ENCODE results near the gene BACE2. TPM values are rescaled to one million over a fixed set of nuclear protein-coding genes. Genes with fewer than 3 reads are reported as not detected.

Gene BACE2
- total and polyA plus RNA-seq, 2 donors (not counting 3 experiments of a cell fraction or from before 2014, with no cell fraction given) = 113 to 184 TPM

- Histone ChIP-seq H3K9me1 (replicated peaks; ENCODE audit: control insufficient read depth, extremely low read depth, insufficient read depth, low read length) (no peaks in the 10 kb centered on the region), H3K27ac (ENCODE audit: insufficient read depth, low read depth, low read length) (peak overlapping the region; percentile 85), H3K9me3 (replicated peaks; ENCODE audit: control insufficient read depth, insufficient read depth, low read length) (no peaks in the 10 kb centered on the region), H3K27me3 (ENCODE audit: control insufficient read depth in 2 of 2, insufficient read depth in 2 of 2, low read length in 2 of 2) (no peaks in the 10 kb centered on the region), H3K4me1 (ENCODE audit: control insufficient read depth, extremely low read depth, insufficient read depth, low read length) (peaks cover 35% of the 10 kb centered on the region), H2AFZ (ENCODE audit: low read depth, low read length) (peak overlapping the region; percentile 23), H3K4me3 (replicated peaks in 1 of 3; ENCODE audit: insufficient read depth in 1 of 3, low read depth in 1 of 3, low read length in 3 of 3) (no peak overlapping the region), H3K36me3 (ENCODE audit: control insufficient read depth in 2 of 2, extremely low read depth in 1 of 2, insufficient read depth in 2 of 2, low read length in 2 of 2) (peaks cover 2 to 3% of the 10 kb centered on the region in 2 experiments), H4K20me1 (replicated peaks; ENCODE audit: control insufficient read depth, extremely low read depth, insufficient read depth, low read length) (no peaks in the 10 kb centered on the region), H3K4me2 (ENCODE audit: insufficient read depth, low read length) (peak overlapping the region; percentile 33), H3K79me2 (ENCODE audit: control insufficient read depth, insufficient read depth, low read length) (no peaks in the 10 kb centered on the region), H3K9ac (replicated peaks; ENCODE audit: extremely low read depth, insufficient read depth, low read length) (peak overlapping the region; percentile 57)
- no TSS peak for BruUV-seq (replicated peaks)
- peak; percentile 45 for TF ChIP-seq FOS (IDR thresholded peaks at IDR 0.05; ENCODE audit: borderline replicate concordance, insufficient read depth, low read length)
- peak; percentile 16 for TF ChIP-seq JUN (IDR thresholded peaks at IDR 0.05; ENCODE audit: borderline replicate concordance, insufficient read depth, insufficient read length, low read depth)
- TF ChIP-seq GATA2 (IDR thresholded peaks at IDR 0.05; ENCODE audit: insufficient read depth, insufficient read length, low read depth, low read length) = no peak
- FAIRE-seq = peak; percentile 72
- peak; percentile 39 for DNase-seq (ENCODE audit: low read depth, low spot score)
- ChIA-PET CTCF (no interaction called here), POLR2A (no interaction called here)
- intact Hi-C loops (cut with micrococcal nuclease) = no loop called here
- dilution Hi-C loops (cut with MboI; ENCODE audit: extremely low pct_ligation_motif_present, low sequenced_read_pairs) = no loop called here
Observed at GRCh38 chr21:41254090-41254700, 86.2 kb downstream of the BACE2 start.

GRCh38 chr21:41255190-41255589, 87.2 kb downstream of the BACE2 start:
- Histone ChIP-seq H3K27ac (ENCODE audit: insufficient read depth, low read depth, low read length) (peak overlapping the region; percentile 85), H3K4me3 (replicated peaks in 1 of 3; ENCODE audit: insufficient read depth in 1 of 3, low read depth in 1 of 3, low read length in 3 of 3) (no peak overlapping the region), H3K9me1 (replicated peaks; ENCODE audit: control insufficient read depth, extremely low read depth, insufficient read depth, low read length) (no peaks in the 10 kb centered on the region), H3K4me2 (ENCODE audit: insufficient read depth, low read length) (no peak overlapping the region), H3K79me2 (ENCODE audit: control insufficient read depth, insufficient read depth, low read length) (no peaks in the 10 kb centered on the region), H4K20me1 (replicated peaks; ENCODE audit: control insufficient read depth, extremely low read depth, insufficient read depth, low read length) (no peaks in the 10 kb centered on the region), H3K4me1 (ENCODE audit: control insufficient read depth, extremely low read depth, insufficient read depth, low read length) (peaks cover 25% of the 10 kb centered on the region), H3K9me3 (replicated peaks; ENCODE audit: control insufficient read depth, insufficient read depth, low read length) (no peaks in the 10 kb centered on the region), H3K27me3 (ENCODE audit: control insufficient read depth in 2 of 2, insufficient read depth in 2 of 2, low read length in 2 of 2) (no peaks in the 10 kb centered on the region), H2AFZ (ENCODE audit: low read depth, low read length) (no peak overlapping the region), H3K36me3 (ENCODE audit: control insufficient read depth in 2 of 2, extremely low read depth in 1 of 2, insufficient read depth in 2 of 2, low read length in 2 of 2) (peaks cover 2 to 3% of the 10 kb centered on the region in 2 experiments), H3K9ac (replicated peaks; ENCODE audit: extremely low read depth, insufficient read depth, low read length) (peak overlapping the region; percentile 57)
- ChIA-PET POLR2A (no interaction called here), CTCF (no interaction called here)
- FAIRE-seq (no peak), DNase-seq (ENCODE audit: low read depth, low spot score) (no peak)
- TF ChIP-seq POLR2AphosphoS5 (IDR thresholded peaks at IDR 0.05; ENCODE audit: insufficient read depth, low read depth, low read length) (no peak), MYC (IDR thresholded peaks at IDR 0.05; ENCODE audit: low read depth, low read length) (no peak), POLR2A (IDR thresholded peaks at IDR 0.05; ENCODE audit: low read depth, low read length) (no peak), FOS (IDR thresholded peaks at IDR 0.05; ENCODE audit: borderline replicate concordance, insufficient read depth, low read length) (no peak), JUN (IDR thresholded peaks at IDR 0.05; ENCODE audit: borderline replicate concordance, insufficient read depth, insufficient read length, low read depth) (no peak), MAX (IDR thresholded peaks at IDR 0.05; ENCODE audit: insufficient read depth, insufficient read length) (no peak), GATA2 (IDR thresholded peaks at IDR 0.05; ENCODE audit: insufficient read depth, insufficient read length, low read depth, low read length) (no peak), CTCF (IDR thresholded peaks at IDR 0.05; ENCODE audit: extremely low read depth in 1 of 2, insufficient read depth in 1 of 2, low read depth in 1 of 2, low read length in 2 of 2) (no peak), EZH2 (IDR thresholded peaks at IDR 0.05; ENCODE audit: borderline replicate concordance, low read depth, low read length, severe bottlenecking) (no peak)
- dilution Hi-C loops (cut with MboI; ENCODE audit: extremely low pct_ligation_motif_present, low sequenced_read_pairs) = no loop called here
- no TSS peak for BruUV-seq (replicated peaks)
- intact Hi-C loops (cut with micrococcal nuclease) = no loop called here
